WTC11 (cell line): ENCODE data around the gene AUH. TPM values are rescaled to one million over a fixed set of nuclear protein-coding genes. Genes with fewer than 3 reads are reported as not detected.

ENCODE experiments used
- ATAC-seq: fragments of 200-7000 bp; cut with Tn5 transposase; 2 replicates; pipeline ENCODE4 v1.10.0; 2021; ENCODE audit warnings: mild to moderate bottlenecking, moderate library complexity
- CTCF ChIA-PET: fragments of 300-600 bp; sonication (Branson Sonifier 250); formaldehyde crosslinking; loops from one replicate; lab custom pipeline; 2021; ENCODE audit warnings: antibody characterized with exemption; lab: Charles Lee
- POLR2A ChIA-PET: fragments of 350-600 bp; sonication (Branson Sonifier 250); formaldehyde crosslinking; loops from one replicate; lab custom pipeline; 2021; ENCODE audit warnings: antibody characterized with exemption; lab: Charles Lee
- DNase-seq: peaks from one replicate; pipeline ENCODE4 v3.0.0; 2021; ENCODE audit warnings: low spot score
- H3K27ac Mint-ChIP-seq: 2 replicates; pipeline ENCODE4 v1.8.0; 2021; ENCODE audit warnings: mixed read lengths
- H3K27me3 Mint-ChIP-seq: 2 replicates; pipeline ENCODE4 v1.8.0; 2021; ENCODE audit warnings: low read depth, mild to moderate bottlenecking, moderate library complexity, mixed read lengths
- H3K36me3 Mint-ChIP-seq: 2 replicates; pipeline ENCODE4 v1.8.0; 2021; ENCODE audit warnings: mixed read lengths
- H3K4me1 Mint-ChIP-seq: 2 replicates; pipeline ENCODE4 v1.8.0; 2022; ENCODE audit warnings: mixed read lengths
- H3K4me3 Mint-ChIP-seq: 2 replicates; pipeline ENCODE4 v1.8.0; 2021; ENCODE audit warnings: mild to moderate bottlenecking, moderate library complexity, mixed read lengths
- H3K9me3 Mint-ChIP-seq: 2 replicates; pipeline ENCODE4 v1.8.0; 2021; ENCODE audit warnings: mixed read lengths
- ATF1 ChIP-seq: sonication (generic); formaldehyde crosslinking; IDR thresholded peaks from 2 replicates; pipeline ENCODE4 v1.8.1; 2023; ENCODE audit warnings: mild to moderate bottlenecking, moderate library complexity, missing genetic modification reagents
- ATF6 ChIP-seq: sonication (generic); formaldehyde crosslinking; IDR thresholded peaks from 2 replicates; pipeline ENCODE4 v1.8.1; 2023; ENCODE audit warnings: mild to moderate bottlenecking, missing genetic modification reagents
- CBFB ChIP-seq: sonication (generic); formaldehyde crosslinking; IDR thresholded peaks from 2 replicates; pipeline ENCODE4 v1.8.1; 2022; ENCODE audit warnings: mild to moderate bottlenecking, low read depth, missing genetic modification reagents
- ESRRA ChIP-seq: sonication (generic); formaldehyde crosslinking; IDR thresholded peaks from 2 replicates; pipeline ENCODE4 v1.8.1; 2022; ENCODE audit warnings: mild to moderate bottlenecking, missing genetic modification reagents, borderline replicate concordance
- FOXK1 ChIP-seq: sonication (generic); formaldehyde crosslinking; IDR thresholded peaks from 2 replicates; pipeline ENCODE4 v1.8.0; 2022; ENCODE audit warnings: mild to moderate bottlenecking, moderate library complexity, missing genetic modification reagents
- GTF2I ChIP-seq: fragments of 250-450 bp; sonication (Bioruptor Pico); conservative IDR thresholded peaks from 2 replicates; pipeline ENCODE4 v1.4.0; 2021; ENCODE audit warnings: mild to moderate bottlenecking
- JUN ChIP-seq: sonication (generic); formaldehyde crosslinking; IDR thresholded peaks from 2 replicates; pipeline ENCODE4 v1.8.0; 2023; ENCODE audit warnings: mild to moderate bottlenecking, missing genetic modification reagents
- KAT7 ChIP-seq: sonication (generic); formaldehyde crosslinking; IDR thresholded peaks from 2 replicates; pipeline ENCODE4 v1.8.1; 2023; ENCODE audit warnings: missing genetic modification reagents, mild to moderate bottlenecking, borderline replicate concordance
- NR1H2 ChIP-seq: sonication (generic); formaldehyde crosslinking; IDR thresholded peaks from 2 replicates; pipeline ENCODE4 v1.9.0; 2021; ENCODE audit warnings: mild to moderate bottlenecking, moderate library complexity, missing genetic modification reagents
- OVOL2 ChIP-seq: fragments of 250-450 bp; sonication (Bioruptor Pico); IDR thresholded peaks from 2 replicates; pipeline ENCODE4 v1.9.0; 2021; ENCODE audit warnings: mild to moderate bottlenecking, borderline replicate concordance
- SP1 ChIP-seq: sonication (generic); formaldehyde crosslinking; conservative IDR thresholded peaks from 2 replicates; pipeline ENCODE4 v1.8.1; 2022; ENCODE audit warnings: missing genetic modification reagents
- USF2 ChIP-seq: sonication (generic); formaldehyde crosslinking; IDR thresholded peaks from 2 replicates; pipeline ENCODE4 v1.8.1; 2023; ENCODE audit warnings: mild to moderate bottlenecking, missing genetic modification reagents, moderate library complexity
- ZBTB43 ChIP-seq: sonication (generic); formaldehyde crosslinking; IDR thresholded peaks from 2 replicates; pipeline ENCODE4 v1.8.1; 2023; ENCODE audit warnings: mild to moderate bottlenecking, missing genetic modification reagents
- ZMAT4 ChIP-seq: fragments of 250-450 bp; sonication (Bioruptor Pico); IDR thresholded peaks from 2 replicates; pipeline ENCODE4 v1.9.0; 2021; ENCODE audit warnings: mild to moderate bottlenecking
- ZNF263 ChIP-seq: sonication (generic); formaldehyde crosslinking; IDR thresholded peaks from 2 replicates; pipeline ENCODE4 v1.8.1; 2022; ENCODE audit warnings: low read depth, mild to moderate bottlenecking, moderate library complexity, missing genetic modification reagents
- ZNF512 ChIP-seq: sonication (generic); formaldehyde crosslinking; IDR thresholded peaks from 2 replicates; pipeline ENCODE4 v1.8.1; 2022; ENCODE audit warnings: missing genetic modification reagents, borderline replicate concordance
- total RNA-seq: library from RNA; stranded (reverse); gene quantifications from 3 replicates; pipeline ENCODE4 v1.2.3, GENCODE V29; 2021
- TF ChIP-seq, protein P1 (sequence below): sonication (generic); formaldehyde crosslinking; IDR thresholded peaks from 2 replicates; pipeline ENCODE4 v1.8.0; 2023; ENCODE audit warnings: missing genetic modification reagents, mild to moderate bottlenecking, borderline replicate concordance
- TF ChIP-seq, protein P2 (sequence below): sonication (generic); formaldehyde crosslinking; IDR thresholded peaks from 2 replicates; pipeline ENCODE4 v1.8.1; 2023; ENCODE audit warnings: mild to moderate bottlenecking, missing genetic modification reagents, borderline replicate concordance

Gene AUH
- total RNA-seq, 1 experiment from 2014 or later = 30.4 TPM

- no peak for ATAC-seq
- H3K4me1 Mint-ChIP-seq = no peaks in the 10 kb centered on the region; the same call in 1 of the 2 replicates
- H3K9me3 Mint-ChIP-seq = no peaks in the 10 kb centered on the region
- TF ChIP-seq ESRRA (no peak), ZNF512 (CRISPR knock-in tag) (no peak), SP1 (CRISPR knock-in tag) (no peak)
- TF ChIP-seq, protein P1, sequence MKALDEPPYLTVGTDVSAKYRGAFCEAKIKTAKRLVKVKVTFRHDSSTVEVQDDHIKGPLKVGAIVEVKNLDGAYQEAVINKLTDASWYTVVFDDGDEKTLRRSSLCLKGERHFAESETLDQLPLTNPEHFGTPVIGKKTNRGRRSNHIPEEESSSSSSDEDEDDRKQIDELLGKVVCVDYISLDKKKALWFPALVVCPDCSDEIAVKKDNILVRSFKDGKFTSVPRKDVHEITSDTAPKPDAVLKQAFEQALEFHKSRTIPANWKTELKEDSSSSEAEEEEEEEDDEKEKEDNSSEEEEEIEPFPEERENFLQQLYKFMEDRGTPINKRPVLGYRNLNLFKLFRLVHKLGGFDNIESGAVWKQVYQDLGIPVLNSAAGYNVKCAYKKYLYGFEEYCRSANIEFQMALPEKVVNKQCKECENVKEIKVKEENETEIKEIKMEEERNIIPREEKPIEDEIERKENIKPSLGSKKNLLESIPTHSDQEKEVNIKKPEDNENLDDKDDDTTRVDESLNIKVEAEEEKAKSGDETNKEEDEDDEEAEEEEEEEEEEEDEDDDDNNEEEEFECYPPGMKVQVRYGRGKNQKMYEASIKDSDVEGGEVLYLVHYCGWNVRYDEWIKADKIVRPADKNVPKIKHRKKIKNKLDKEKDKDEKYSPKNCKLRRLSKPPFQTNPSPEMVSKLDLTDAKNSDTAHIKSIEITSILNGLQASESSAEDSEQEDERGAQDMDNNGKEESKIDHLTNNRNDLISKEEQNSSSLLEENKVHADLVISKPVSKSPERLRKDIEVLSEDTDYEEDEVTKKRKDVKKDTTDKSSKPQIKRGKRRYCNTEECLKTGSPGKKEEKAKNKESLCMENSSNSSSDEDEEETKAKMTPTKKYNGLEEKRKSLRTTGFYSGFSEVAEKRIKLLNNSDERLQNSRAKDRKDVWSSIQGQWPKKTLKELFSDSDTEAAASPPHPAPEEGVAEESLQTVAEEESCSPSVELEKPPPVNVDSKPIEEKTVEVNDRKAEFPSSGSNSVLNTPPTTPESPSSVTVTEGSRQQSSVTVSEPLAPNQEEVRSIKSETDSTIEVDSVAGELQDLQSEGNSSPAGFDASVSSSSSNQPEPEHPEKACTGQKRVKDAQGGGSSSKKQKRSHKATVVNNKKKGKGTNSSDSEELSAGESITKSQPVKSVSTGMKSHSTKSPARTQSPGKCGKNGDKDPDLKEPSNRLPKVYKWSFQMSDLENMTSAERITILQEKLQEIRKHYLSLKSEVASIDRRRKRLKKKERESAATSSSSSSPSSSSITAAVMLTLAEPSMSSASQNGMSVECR = no peak
- TF ChIP-seq, protein P2, sequence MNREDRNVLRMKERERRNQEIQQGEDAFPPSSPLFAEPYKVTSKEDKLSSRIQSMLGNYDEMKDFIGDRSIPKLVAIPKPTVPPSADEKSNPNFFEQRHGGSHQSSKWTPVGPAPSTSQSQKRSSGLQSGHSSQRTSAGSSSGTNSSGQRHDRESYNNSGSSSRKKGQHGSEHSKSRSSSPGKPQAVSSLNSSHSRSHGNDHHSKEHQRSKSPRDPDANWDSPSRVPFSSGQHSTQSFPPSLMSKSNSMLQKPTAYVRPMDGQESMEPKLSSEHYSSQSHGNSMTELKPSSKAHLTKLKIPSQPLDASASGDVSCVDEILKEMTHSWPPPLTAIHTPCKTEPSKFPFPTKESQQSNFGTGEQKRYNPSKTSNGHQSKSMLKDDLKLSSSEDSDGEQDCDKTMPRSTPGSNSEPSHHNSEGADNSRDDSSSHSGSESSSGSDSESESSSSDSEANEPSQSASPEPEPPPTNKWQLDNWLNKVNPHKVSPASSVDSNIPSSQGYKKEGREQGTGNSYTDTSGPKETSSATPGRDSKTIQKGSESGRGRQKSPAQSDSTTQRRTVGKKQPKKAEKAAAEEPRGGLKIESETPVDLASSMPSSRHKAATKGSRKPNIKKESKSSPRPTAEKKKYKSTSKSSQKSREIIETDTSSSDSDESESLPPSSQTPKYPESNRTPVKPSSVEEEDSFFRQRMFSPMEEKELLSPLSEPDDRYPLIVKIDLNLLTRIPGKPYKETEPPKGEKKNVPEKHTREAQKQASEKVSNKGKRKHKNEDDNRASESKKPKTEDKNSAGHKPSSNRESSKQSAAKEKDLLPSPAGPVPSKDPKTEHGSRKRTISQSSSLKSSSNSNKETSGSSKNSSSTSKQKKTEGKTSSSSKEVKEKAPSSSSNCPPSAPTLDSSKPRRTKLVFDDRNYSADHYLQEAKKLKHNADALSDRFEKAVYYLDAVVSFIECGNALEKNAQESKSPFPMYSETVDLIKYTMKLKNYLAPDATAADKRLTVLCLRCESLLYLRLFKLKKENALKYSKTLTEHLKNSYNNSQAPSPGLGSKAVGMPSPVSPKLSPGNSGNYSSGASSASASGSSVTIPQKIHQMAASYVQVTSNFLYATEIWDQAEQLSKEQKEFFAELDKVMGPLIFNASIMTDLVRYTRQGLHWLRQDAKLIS (CRISPR knock-in tag) = no peak
- peaks cover 28% of the 10 kb centered on the region for H3K36me3 Mint-ChIP-seq
- POLR2A ChIA-PET = no interaction called here
- no peak overlapping the region for H3K27ac Mint-ChIP-seq
- no peak for DNase-seq
- CTCF ChIA-PET = no interaction called here
- H3K4me3 Mint-ChIP-seq = no peak overlapping the region
- H3K27me3 Mint-ChIP-seq = no peaks in the 10 kb centered on the region
Observed at GRCh38 chr9:91408475-91408874, 46.8 kb upstream of the AUH start.

- Mint-ChIP-seq H3K4me3 (no peak overlapping the region), H3K36me3 (peaks cover 28% of the 10 kb centered on the region), H3K9me3 (no peaks in the 10 kb centered on the region), H3K4me1 (no peaks in the 10 kb centered on the region; the same call in 1 of the 2 replicates), H3K27ac (no peak overlapping the region), H3K27me3 (no peaks in the 10 kb centered on the region)
- ChIA-PET POLR2A (no interaction called here), CTCF (no interaction called here)
- no peak for TF ChIP-seq ZNF263 (CRISPR knock-in tag)
- TF ChIP-seq CBFB (CRISPR knock-in tag) = no peak
- TF ChIP-seq GTF2I (CRISPR knock-in tag) = no peak
- TF ChIP-seq ZMAT4 = no peak
- no peak for TF ChIP-seq KAT7 (CRISPR knock-in tag)
- TF ChIP-seq JUN (CRISPR knock-in tag) = no peak
- no peak for TF ChIP-seq ATF6
- no peak for TF ChIP-seq NR1H2 (CRISPR knock-in tag)
- TF ChIP-seq OVOL2 (CRISPR knock-in tag) = no peak
- no peak for TF ChIP-seq USF2 (CRISPR knock-in tag)
- no peak for TF ChIP-seq ATF1
- no peak for TF ChIP-seq ZBTB43
- no peak for TF ChIP-seq FOXK1
- DNase-seq (no peak), ATAC-seq (no peak)
Observed at GRCh38 chr9:91407580-91408318, 46.0 kb upstream of the AUH start.
